ENCODE data around the gene AHDC1. TPM values are rescaled to one million over a fixed set of nuclear protein-coding genes. Genes with fewer than 3 reads are reported as not detected.
A peak's percentile ranks its signal among the peaks of the same experiment; 100 is the strongest.

AHDC1 gene
- total and polyA plus RNA-seq, 2 of the 13 experiments (the other 11 are each of a cell fraction or from before 2014, with no cell fraction given) = 1.0 to 2.7 TPM

- intact Hi-C loops (cut with micrococcal nuclease; ENCODE audit: unreplicated experiment) = loop anchor here (1.0 to 5.0 kb wide), 2 partner anchors 11 to 48 kb away; no protein-coding TSS in a partner anchor
- peak; percentile 32 for ATAC-seq
- peak overlapping the region; percentile 53 to 61 (median 60); a peak in 5 of 6 replicates for H3K4me3 ChIP-seq (replicated peaks in 1 of 3; ENCODE audit: insufficient read depth in 1 of 3, low read depth in 2 of 3, low read length in 3 of 3)
- H3K9ac ChIP-seq (ENCODE audit: insufficient read depth, low read depth, low read length) = peak overlapping the region; percentile 38; the same call in 1 of the 2 replicates
- H4K20me1 ChIP-seq (ENCODE audit: insufficient read depth, low read length) = peaks cover 11% of the 10 kb centered on the region; the same call in 1 of the 2 replicates
- no peak for FAIRE-seq
- H3K27me3 ChIP-seq (ENCODE audit: control insufficient read depth in 1 of 2, insufficient read depth in 2 of 2, low read length in 2 of 2) = no peaks in the 10 kb centered on the region
- CTCF ChIA-PET (ENCODE audit: low intra/inter-chr PET ratio, low total read pairs) = interaction anchor here (1.1 kb wide), 1 partner anchor 19 kb away, joined by 3 read pairs; no protein-coding TSS in a partner anchor
- 57% methylated on average over 2 of the region's 83 CpGs for WGBS (ENCODE audit: low lambda C conversion rate)
- peaks cover 22% of the 10 kb centered on the region for H3K79me2 ChIP-seq (ENCODE audit: insufficient read depth, low read length)
- in situ Hi-C loops (cut with HindIII; ENCODE audit: extremely low pct_ligation_motif_present, low pct_unique_long_range_greater_than_20kb) = no loop called here
- BruUV-seq (replicated peaks) = no TSS peak
- no peaks in the 10 kb centered on the region for H3K9me3 ChIP-seq (ENCODE audit: low read length)
- H3K4me2 ChIP-seq (ENCODE audit: low read depth, low read length) = peak overlapping the region; percentile 70
- peaks cover 73% of the 10 kb centered on the region for H3K4me1 ChIP-seq (ENCODE audit: insufficient read depth, low read length)
- H3K36me3 ChIP-seq (replicated peaks in 1 of 2; ENCODE audit: control insufficient read depth in 1 of 2, insufficient read depth in 2 of 2, low read length in 2 of 2) = no peaks in the 10 kb centered on the region
- POLR2A ChIA-PET = interaction anchor here (0.6 to 4.5 kb wide), 9 partner anchors 12 to 85 kb away, joined by 3 to 48 read pairs (median 6); partner anchors contain the start of genes AHDC1 and WASF2
- H3K27ac ChIP-seq (ENCODE audit: extremely low read length, insufficient read depth, low read length) = peak overlapping the region; percentile 68
- H2AFZ ChIP-seq (ENCODE audit: low read length) = no peak overlapping the region
- no peak for DNase-seq (ENCODE audit: low spot score)
- TF ChIP-seq SOX5 (CRISPR knock-in tag; IDR thresholded peaks at IDR 0.05; ENCODE audit: borderline replicate concordance) = no peak
- 0 out of 2 replicates have a peak, but pooled peaks have one; percentile 37 for TF ChIP-seq ZSCAN31 (CRISPR knock-in tag; IDR thresholded peaks at IDR 0.05; ENCODE audit: low read depth)
- TF ChIP-seq HOXA3 (CRISPR knock-in tag; IDR thresholded peaks at IDR 0.05) = peak; percentile 42
- TF ChIP-seq, protein P1, sequence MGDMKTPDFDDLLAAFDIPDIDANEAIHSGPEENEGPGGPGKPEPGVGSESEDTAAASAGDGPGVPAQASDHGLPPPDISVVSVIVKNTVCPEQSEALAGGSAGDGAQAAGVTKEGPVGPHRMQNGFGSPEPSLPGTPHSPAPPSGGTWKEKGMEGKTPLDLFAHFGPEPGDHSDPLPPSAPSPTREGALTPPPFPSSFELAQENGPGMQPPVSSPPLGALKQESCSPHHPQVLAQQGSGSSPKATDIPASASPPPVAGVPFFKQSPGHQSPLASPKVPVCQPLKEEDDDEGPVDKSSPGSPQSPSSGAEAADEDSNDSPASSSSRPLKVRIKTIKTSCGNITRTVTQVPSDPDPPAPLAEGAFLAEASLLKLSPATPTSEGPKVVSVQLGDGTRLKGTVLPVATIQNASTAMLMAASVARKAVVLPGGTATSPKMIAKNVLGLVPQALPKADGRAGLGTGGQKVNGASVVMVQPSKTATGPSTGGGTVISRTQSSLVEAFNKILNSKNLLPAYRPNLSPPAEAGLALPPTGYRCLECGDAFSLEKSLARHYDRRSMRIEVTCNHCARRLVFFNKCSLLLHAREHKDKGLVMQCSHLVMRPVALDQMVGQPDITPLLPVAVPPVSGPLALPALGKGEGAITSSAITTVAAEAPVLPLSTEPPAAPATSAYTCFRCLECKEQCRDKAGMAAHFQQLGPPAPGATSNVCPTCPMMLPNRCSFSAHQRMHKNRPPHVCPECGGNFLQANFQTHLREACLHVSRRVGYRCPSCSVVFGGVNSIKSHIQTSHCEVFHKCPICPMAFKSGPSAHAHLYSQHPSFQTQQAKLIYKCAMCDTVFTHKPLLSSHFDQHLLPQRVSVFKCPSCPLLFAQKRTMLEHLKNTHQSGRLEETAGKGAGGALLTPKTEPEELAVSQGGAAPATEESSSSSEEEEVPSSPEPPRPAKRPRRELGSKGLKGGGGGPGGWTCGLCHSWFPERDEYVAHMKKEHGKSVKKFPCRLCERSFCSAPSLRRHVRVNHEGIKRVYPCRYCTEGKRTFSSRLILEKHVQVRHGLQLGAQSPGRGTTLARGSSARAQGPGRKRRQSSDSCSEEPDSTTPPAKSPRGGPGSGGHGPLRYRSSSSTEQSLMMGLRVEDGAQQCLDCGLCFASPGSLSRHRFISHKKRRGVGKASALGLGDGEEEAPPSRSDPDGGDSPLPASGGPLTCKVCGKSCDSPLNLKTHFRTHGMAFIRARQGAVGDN (CRISPR knock-in tag; IDR thresholded peaks at IDR 0.05) = peak; percentile 57; the same call in 1 of the 2 replicates
- peak; percentile 71 for TF ChIP-seq ZNF281 (CRISPR knock-in tag; IDR thresholded peaks at IDR 0.05; ENCODE audit: borderline replicate concordance)
- TF ChIP-seq ASH2L (IDR thresholded peaks at IDR 0.05; ENCODE audit: insufficient read length, low read depth, low read length) = peak; percentile 33
- 0 out of 2 replicates have a peak, but pooled peaks have one; percentile 11 for TF ChIP-seq MYC (CRISPR knock-in tag; IDR thresholded peaks at IDR 0.05; ENCODE audit: borderline replicate concordance)
- TF ChIP-seq NCOA1 (CRISPR knock-in tag; IDR thresholded peaks at IDR 0.05) = peak; percentile 68; the same call in 1 of the 2 replicates
- no peak for TF ChIP-seq KLF9 (CRISPR knock-in tag; IDR thresholded peaks at IDR 0.05; ENCODE audit: low read depth)
- TF ChIP-seq ZNF543 (CRISPR knock-in tag; IDR thresholded peaks at IDR 0.05) = 0 out of 2 replicates have a peak, but pooled peaks have one; percentile 28
- TF ChIP-seq MATR3 (CRISPR knock-in tag; IDR thresholded peaks at IDR 0.05) = no peak
- TF ChIP-seq, protein P2, sequence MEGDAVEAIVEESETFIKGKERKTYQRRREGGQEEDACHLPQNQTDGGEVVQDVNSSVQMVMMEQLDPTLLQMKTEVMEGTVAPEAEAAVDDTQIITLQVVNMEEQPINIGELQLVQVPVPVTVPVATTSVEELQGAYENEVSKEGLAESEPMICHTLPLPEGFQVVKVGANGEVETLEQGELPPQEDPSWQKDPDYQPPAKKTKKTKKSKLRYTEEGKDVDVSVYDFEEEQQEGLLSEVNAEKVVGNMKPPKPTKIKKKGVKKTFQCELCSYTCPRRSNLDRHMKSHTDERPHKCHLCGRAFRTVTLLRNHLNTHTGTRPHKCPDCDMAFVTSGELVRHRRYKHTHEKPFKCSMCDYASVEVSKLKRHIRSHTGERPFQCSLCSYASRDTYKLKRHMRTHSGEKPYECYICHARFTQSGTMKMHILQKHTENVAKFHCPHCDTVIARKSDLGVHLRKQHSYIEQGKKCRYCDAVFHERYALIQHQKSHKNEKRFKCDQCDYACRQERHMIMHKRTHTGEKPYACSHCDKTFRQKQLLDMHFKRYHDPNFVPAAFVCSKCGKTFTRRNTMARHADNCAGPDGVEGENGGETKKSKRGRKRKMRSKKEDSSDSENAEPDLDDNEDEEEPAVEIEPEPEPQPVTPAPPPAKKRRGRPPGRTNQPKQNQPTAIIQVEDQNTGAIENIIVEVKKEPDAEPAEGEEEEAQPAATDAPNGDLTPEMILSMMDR (CRISPR knock-in tag; IDR thresholded peaks at IDR 0.05) = peak; percentile 50
- TF ChIP-seq ZNF235 (CRISPR knock-in tag; IDR thresholded peaks at IDR 0.05; ENCODE audit: borderline replicate concordance) = peak; percentile 76; the same call in 1 of the 2 replicates
These were observed 28.8 kb downstream of the AHDC1 start for GRCh38 chr1:27574871-27575831.

Data from HepG2 (cell line).